Inflammatory macrophage treated with lipopolysaccharide for 1 hour (primary cell): Measurements from ENCODE around the gene MRPS6.

Experiments
- DNase-seq, 2 donors: peaks; one replicate each; pipeline ENCODE4 v3.0.0-alpha.2; 2020 to 2022

MRPS6 gene

DNA sequence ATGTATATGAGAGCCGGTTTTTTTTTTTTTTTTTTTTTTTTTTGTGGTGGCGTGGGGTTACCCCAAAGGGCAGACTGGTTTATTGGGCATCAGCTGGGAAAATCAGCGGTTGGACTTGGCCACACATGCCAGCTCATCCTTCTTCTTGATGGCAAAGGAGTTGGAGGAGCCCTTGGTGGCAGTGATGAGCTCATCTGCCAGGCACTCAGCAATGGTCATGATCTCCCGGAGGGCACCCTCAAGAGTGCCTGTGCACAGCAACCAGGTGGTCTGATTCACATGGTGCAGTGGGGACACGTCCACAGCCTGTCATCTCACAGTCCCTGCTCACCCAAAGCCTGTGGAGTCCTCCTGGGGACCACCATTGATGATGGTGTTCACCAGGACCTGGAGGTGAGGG, 62.0 kb downstream of the MRPS6 start:
- DNase-seq = no peak

DNA sequence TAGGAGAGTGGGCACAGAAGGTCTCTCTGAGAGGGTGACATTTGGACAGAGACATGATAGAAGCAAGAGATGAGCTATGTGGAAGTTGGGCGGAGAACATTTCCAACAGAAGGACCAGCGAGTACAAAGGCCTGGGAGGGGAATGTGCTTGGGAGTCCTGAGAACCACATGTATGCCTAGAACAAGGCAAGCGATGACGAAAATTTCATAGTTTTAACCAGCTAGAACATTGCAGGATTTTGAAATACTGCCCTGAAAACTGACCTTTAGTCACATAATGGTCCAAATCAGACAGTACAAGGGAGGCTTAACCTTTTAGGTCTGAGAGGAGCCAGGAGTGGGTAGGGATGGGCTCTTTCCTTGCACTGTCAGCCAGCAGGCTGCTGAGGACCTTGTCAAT, 68.0 kb downstream of the MRPS6 start:
- DNase-seq = no peak

- DNase-seq = no peak
These were observed 70.4 kb downstream of the MRPS6 start for GRCh38 chr21:34143685-34144182.

- DNase-seq = no peak
These were observed 70.8 kb downstream of the MRPS6 start for GRCh38 chr21:34144224-34144623.

DNA sequence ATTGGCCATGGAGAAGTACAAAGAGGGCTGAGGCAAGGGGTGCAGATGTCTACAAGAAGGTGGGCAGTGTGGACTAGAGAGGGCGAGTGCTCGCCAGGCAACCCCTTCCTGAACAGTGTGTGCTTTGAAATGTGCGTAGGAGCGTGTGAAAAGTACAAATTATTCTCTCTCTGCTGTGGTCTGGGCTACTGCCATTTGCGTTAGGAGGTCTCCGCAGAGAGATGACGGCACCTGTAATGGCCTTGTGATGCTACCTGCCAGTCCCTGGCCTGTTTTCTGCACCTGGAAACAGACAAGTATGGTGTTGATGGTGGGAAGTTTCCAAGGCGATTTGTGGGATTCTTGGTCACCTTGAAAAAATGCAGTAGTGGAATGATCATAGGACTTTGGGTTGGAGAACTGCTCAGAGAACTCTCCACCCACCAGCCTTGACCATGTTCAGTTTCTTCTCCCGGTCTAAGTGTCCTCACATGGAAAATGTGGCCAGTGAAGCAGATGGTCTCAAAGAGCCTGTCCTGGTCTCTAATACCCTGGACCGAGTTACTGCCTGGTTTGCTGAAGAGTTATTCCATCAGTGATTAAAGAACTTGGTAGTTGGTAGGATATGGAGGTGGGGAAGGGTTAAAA, 74.5 kb downstream of the MRPS6 start:
- DNase-seq = no peak

- no peak for DNase-seq
These were observed 75.0 kb downstream of the MRPS6 start for GRCh38 chr21:34148419-34148804.

GRCh38 chr21:34148826-34149558, 75.6 kb downstream of the MRPS6 start:
- no peak for DNase-seq

DNA sequence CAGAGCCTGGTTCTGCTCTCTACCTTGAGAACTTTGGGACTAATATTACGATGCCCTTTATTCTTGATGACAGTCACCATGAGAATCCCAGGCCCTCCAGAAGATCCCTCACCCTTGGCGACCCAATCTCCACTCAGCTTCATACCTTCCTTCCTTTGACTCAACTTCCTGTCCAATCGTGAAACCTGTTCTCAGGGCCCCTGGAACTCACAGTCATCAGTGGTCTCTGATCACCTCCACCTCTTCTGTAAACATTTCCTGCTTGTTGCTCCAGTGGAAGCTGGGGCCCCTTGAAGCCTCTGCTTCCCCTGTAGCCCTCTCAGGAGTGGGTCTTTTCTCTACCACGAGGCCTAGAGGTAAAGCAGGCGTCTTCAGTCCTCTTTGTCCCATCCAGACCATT, 79.1 kb downstream of the MRPS6 start:
- no peak for DNase-seq

- DNase-seq = no peak
These were observed 81.5 kb downstream of the MRPS6 start for GRCh38 chr21:34154878-34155277.

- DNase-seq = no peak
These were observed 83.6 kb downstream of the MRPS6 start for GRCh38 chr21:34156957-34157356.

DNA sequence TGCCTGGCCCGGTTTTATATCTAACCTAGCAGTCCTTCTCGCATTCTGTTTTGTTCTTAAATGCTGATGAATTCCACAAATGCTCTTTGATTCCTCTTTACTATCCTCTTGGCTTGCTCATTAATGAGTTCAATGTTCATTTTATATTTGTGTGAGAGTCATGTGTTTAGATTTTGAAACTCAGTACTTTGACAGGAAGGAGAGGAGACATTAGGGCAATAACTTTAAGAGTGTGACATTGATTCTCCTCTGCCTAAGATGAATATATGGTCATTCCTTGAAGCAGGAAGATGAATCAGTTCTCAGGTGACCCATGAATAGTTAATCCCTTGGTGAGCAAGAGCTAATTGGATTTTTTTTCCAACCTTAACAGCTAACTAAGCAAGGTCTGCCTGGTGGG, 84.1 kb downstream of the MRPS6 start:
- DNase-seq = peak in 1 of 2 donors; percentile 53

GRCh38 chr21:34158866-34159835, 85.8 kb downstream of the MRPS6 start:
- DNase-seq = no peak

DNA sequence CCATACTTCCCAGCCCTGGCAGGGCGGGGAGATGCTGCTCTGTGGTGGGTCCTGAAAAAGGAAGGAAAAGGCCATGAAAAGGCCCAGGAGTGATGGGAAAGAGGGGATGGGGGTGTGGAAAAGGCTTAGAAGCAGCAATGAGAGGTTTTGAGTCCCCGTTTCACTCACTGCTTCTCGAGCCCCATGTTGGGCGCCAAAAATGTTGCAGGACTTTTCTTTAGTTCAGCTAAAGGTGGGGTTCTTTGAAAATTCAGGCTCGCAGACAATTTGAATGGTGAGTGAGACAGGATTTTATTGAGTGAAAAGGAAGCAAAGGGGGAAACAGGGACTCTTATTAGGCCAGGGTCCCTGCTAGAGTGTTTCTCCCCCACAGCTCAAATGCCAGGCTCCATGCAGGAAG, 93.1 kb downstream of the MRPS6 start:
- DNase-seq = no peak

- no peak for DNase-seq
These were observed 97.5 kb downstream of the MRPS6 start for GRCh38 chr21:34170886-34171285.

GRCh38 chr21:34174470-34174869, 101.1 kb downstream of the MRPS6 start:
- no peak for DNase-seq

- DNase-seq = no peak
These were observed 103.1 kb downstream of the MRPS6 start for GRCh38 chr21:34176448-34176847.

DNA sequence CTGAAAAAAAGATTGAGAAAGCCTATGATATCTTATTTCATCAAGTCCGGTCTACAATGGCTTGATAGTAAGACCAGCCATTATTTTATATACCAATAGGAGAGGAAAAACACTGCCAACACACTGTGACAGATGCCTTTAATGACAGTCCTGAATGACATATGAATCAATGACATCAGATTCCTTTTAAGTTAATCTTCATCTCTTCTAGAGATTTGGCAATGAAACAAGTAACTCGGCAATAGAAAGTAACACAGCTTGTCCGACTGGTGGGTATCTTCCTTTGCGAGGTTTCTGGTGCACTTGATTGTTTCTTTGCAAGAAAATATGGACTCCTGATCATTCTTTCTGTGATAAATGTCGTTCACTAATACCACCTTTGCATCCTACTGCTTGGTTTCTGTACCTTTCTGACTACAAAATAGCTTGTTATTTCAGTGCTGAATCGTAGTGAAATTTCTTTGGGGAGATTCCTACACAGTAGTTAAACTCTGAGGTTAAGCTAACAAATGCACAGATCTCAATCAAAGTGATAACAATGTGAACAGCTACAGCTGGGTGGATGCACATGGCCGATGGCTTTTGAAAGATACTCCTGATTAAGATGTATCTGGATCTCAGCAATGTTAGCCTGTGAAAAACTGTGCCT, 104.7 kb downstream of the MRPS6 start:
- DNase-seq = no peak

DNA sequence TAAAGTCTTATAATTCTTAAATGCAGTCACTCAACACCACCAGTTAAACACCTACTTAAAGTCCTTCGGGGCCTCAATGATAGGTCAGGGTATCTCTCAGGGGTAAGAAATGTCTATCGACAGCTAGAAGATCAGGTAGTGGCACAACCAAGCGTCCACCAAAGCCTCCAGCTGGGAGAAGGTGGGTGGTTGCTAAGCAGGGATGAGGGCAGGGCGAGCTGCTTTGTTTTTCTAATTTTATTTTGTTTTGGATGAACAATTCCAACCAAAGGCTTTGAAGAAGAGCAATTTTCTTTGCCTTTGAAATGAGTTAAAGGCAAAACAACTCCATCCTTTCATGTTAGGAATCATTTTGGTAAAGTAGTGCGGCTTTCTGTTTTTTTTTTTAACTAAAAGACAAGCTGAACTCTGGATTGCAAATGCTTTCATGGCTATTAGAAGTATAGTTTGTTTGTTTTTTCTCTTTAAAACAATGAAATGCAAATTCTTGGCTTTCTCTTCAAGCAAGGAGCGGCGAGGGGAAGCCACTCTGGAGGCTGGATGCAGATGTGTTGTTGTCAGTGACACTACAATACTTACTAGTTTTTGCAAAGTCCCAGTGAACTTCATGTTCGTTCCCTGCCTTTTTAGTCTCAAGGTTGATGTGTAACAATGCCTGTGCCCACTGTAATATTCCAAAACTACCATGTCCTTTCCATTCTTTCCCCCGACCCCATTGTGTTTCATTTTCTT, 106.0 kb downstream of the MRPS6 start:
- DNase-seq = no peak

GRCh38 chr21:34180407-34180806, 107.0 kb downstream of the MRPS6 start:
- DNase-seq = no peak

GRCh38 chr21:34180826-34181359, 107.5 kb downstream of the MRPS6 start:
- DNase-seq = no peak

GRCh38 chr21:34181431-34182039, 108.2 kb downstream of the MRPS6 start:
- DNase-seq = no peak
